IMR-90 (cell line): ENCODE measurements around the gene PPP6R1. TPM values are rescaled to one million over a fixed set of nuclear protein-coding genes. Genes with fewer than 3 reads are reported as not detected.
A peak's percentile ranks its signal among the peaks of the same experiment; 100 is the strongest.

Source experiments
- ATAC-seq: fragments of 200-7000 bp; cut with Tn5 transposase; 2 replicates; pipeline ENCODE4 v1.9.1; 2020; ENCODE audit warnings: low read depth, mild to moderate bottlenecking, moderate library complexity
- BruUV-seq: library from RNA; stranded (reverse); fragments of 400-500 nt; replicated peaks from 2 replicates; lab custom pipeline; 2021; lab: Mats Ljungman, UMichigan
- CTCF ChIA-PET: fragments of 300-600 bp; formaldehyde crosslinking; extraction: SDS; loops from one replicate; lab custom pipeline; 2021; ENCODE audit warnings: antibody characterized with exemption; lab: Yijun Ruan, JAX
- POLR2A ChIA-PET: fragments of 300-600 bp; sonication (Branson Sonifier 250); formaldehyde crosslinking; loops from one replicate; lab custom pipeline; 2022; ENCODE audit warnings: antibody characterized with exemption; ENCODE audit not compliant: unreplicated experiment; lab: Charles Lee
- DNase-seq: peaks from one replicate; pipeline ENCODE4 v3.0.0; 2013
- H2AFZ ChIP-seq: replicated peaks from 2 replicates; pipeline ENCODE3; 2013; ENCODE audit warnings: low read length, mild to moderate bottlenecking; ENCODE audit not compliant: poor library complexity
- H2AK5ac ChIP-seq: 2 replicates; pipeline ENCODE4 v1.6.1; 2013; ENCODE audit warnings: low read depth, low read length, inconsistent platforms
- H2AK9ac ChIP-seq: replicated peaks from 2 replicates; pipeline ENCODE3; 2013; ENCODE audit warnings: mild to moderate bottlenecking, low read depth, low read length, moderate library complexity; ENCODE audit not compliant: poor library complexity
- H2BK120ac ChIP-seq: 2 replicates; pipeline ENCODE4 v1.6.1; 2013; ENCODE audit warnings: low read depth, low read length, inconsistent platforms
- H2BK15ac ChIP-seq: 3 replicates; pipeline ENCODE4 v1.6.1; 2013; ENCODE audit warnings: low read depth, low read length, inconsistent platforms
- H2BK20ac ChIP-seq: 2 replicates; pipeline ENCODE4 v1.6.1; 2013; ENCODE audit warnings: low read depth, mild to moderate bottlenecking, inconsistent platforms, low read length, moderate library complexity
- H2BK5ac ChIP-seq: 2 replicates; pipeline ENCODE4 v1.6.1; 2013; ENCODE audit warnings: mild to moderate bottlenecking, low read depth, low read length, inconsistent platforms; ENCODE audit not compliant: poor library complexity, severe bottlenecking
- H3K14ac ChIP-seq: replicated peaks from 2 replicates; pipeline ENCODE4 v1.6.1; 2013; ENCODE audit warnings: low read depth, low read length, inconsistent platforms
- H3K18ac ChIP-seq: 2 replicates; pipeline ENCODE4 v1.6.1; 2013; ENCODE audit warnings: low read depth, low read length, control low read depth
- H3K23ac ChIP-seq: 2 replicates; pipeline ENCODE4 v1.6.1; 2013; ENCODE audit warnings: low read depth, low read length, inconsistent platforms
- H3K27ac ChIP-seq: 2 replicates; pipeline ENCODE4 v1.5.1; 2013; ENCODE audit warnings: mild to moderate bottlenecking, control low read depth, low read length; ENCODE audit not compliant: insufficient read depth
- H3K27me3 ChIP-seq: 2 replicates; pipeline ENCODE4 v1.6.1; 2013; ENCODE audit warnings: low read length; ENCODE audit not compliant: control insufficient read depth, insufficient read depth
- H3K36me3 ChIP-seq: 2 replicates; pipeline ENCODE4 v1.6.1; 2013; ENCODE audit warnings: low read length, mixed read lengths; ENCODE audit not compliant: control insufficient read depth, insufficient read depth
- H3K4ac ChIP-seq: 2 replicates; pipeline ENCODE4 v1.6.1; 2013; ENCODE audit warnings: low read depth, low read length, inconsistent platforms
- H3K4me1 ChIP-seq: 2 replicates; pipeline ENCODE4 v1.6.1; 2013; ENCODE audit warnings: low read length, mixed read lengths; ENCODE audit not compliant: control insufficient read depth, insufficient read depth
- H3K4me2 ChIP-seq: 2 replicates; pipeline ENCODE4 v1.6.1; 2013; ENCODE audit warnings: low read depth, mild to moderate bottlenecking, control low read depth, low read length, moderate library complexity
- H3K4me3 ChIP-seq: 2 replicates; pipeline ENCODE4 v1.5.1; 2013; ENCODE audit warnings: low read depth, mild to moderate bottlenecking, control low read depth, low read length, moderate library complexity; ENCODE audit not compliant: insufficient read depth
- H3K56ac ChIP-seq: 2 replicates; pipeline ENCODE4 v1.6.1; 2013; ENCODE audit warnings: low read length, inconsistent platforms; ENCODE audit not compliant: insufficient read depth; ENCODE audit errors: extremely low read depth
- H3K79me1 ChIP-seq, 2 experiments: 2 replicates each; pipeline ENCODE4 v1.6.1; 2013; ENCODE audit warnings: low read length in 2 of 2, inconsistent platforms in 1 of 2, low read depth in 1 of 2
- H3K9ac ChIP-seq: 2 replicates; pipeline ENCODE4 v1.6.1; 2013; ENCODE audit warnings: low read depth, low read length, control low read depth
- H3K9me1 ChIP-seq: 2 replicates; pipeline ENCODE4 v1.6.1; 2013; ENCODE audit warnings: low read length, inconsistent platforms; ENCODE audit not compliant: insufficient read depth
- H3K9me3 ChIP-seq: 2 replicates; pipeline ENCODE4 v1.6.1; 2013; ENCODE audit warnings: low read length; ENCODE audit not compliant: control insufficient read depth, insufficient read depth
- H4K20me1 ChIP-seq: 2 replicates; pipeline ENCODE4 v1.6.1; 2013; ENCODE audit warnings: low read length, inconsistent platforms; ENCODE audit not compliant: insufficient read depth
- H4K5ac ChIP-seq: 2 replicates; pipeline ENCODE4 v1.6.1; 2013; ENCODE audit warnings: mild to moderate bottlenecking, low read depth, low read length, control low read depth
- H4K8ac ChIP-seq, 2 experiments: 2 replicates each; pipeline ENCODE4 v1.6.1; 2013; ENCODE audit warnings: low read depth in 2 of 2, low read length in 2 of 2, control low read depth in 1 of 2, inconsistent platforms in 1 of 2
- H4K91ac ChIP-seq: 2 replicates; pipeline ENCODE4 v1.6.1; 2013; ENCODE audit warnings: low read depth, low read length, inconsistent platforms; ENCODE audit not compliant: insufficient read depth
- BHLHE40 ChIP-seq: fragments of 150-350 bp; IDR thresholded peaks from 2 replicates; pipeline ENCODE4 v1.6.1; 2016; ENCODE audit warnings: mild to moderate bottlenecking, low read depth, low read length
- CEBPB ChIP-seq: IDR thresholded peaks from 2 replicates; pipeline ENCODE4 v1.6.1; 2012; ENCODE audit warnings: low read depth, low read length, improper control_type of control experiment
- FOS ChIP-seq: fragments of 150-350 bp; IDR thresholded peaks from 2 replicates; pipeline ENCODE4 v1.6.1; 2016; ENCODE audit warnings: low read depth, low read length
- MXI1 ChIP-seq: IDR thresholded peaks from 2 replicates; pipeline ENCODE4 v1.6.1; 2012; ENCODE audit warnings: low read depth, mild to moderate bottlenecking, low read length, moderate library complexity, borderline replicate concordance
- NFE2L2 ChIP-seq: fragments of 150-350 bp; IDR thresholded peaks from 2 replicates; pipeline ENCODE4 v1.6.1; 2016; ENCODE audit warnings: low read depth, mild to moderate bottlenecking, low read length
- RAD21 ChIP-seq: IDR thresholded peaks from 2 replicates; pipeline ENCODE4 v1.6.1; 2012; ENCODE audit warnings: low read length, improper control_type of control experiment
- RCOR1 ChIP-seq: IDR thresholded peaks from 2 replicates; pipeline ENCODE4 v1.6.1; 2012; ENCODE audit warnings: mild to moderate bottlenecking, low read length, improper control_type of control experiment; ENCODE audit not compliant: insufficient replicate concordance
- RFX5 ChIP-seq: IDR thresholded peaks from 2 replicates; pipeline ENCODE4 v1.8.0; 2012; ENCODE audit warnings: low read depth, mild to moderate bottlenecking, low read length, moderate library complexity
- WGBS, 2 experiments: methylation state at CpG; one replicate each; pipeline versions ENCODE4 v1.1.5 to v1.1.7; 2013; ENCODE audit warnings: missing lambda C conversion rate in 2 of 2; ENCODE audit not compliant: insufficient read length in 1 of 2; ENCODE audit errors: extremely low coverage in 2 of 2; 5-methylcytosine and 5-hydroxymethylcytosine counted together
- dilution Hi-C: fragments of 300-500 bp; cut with HindIII; formaldehyde crosslinking; loops from one replicate; pipeline ENCODE4 v1.14.3; 2018; ENCODE audit warnings: low sequenced_read_pairs; ENCODE audit not compliant: unreplicated experiment
- in situ Hi-C: fragments of 300-500 bp; cut with MboI; formaldehyde crosslinking; loops from 3 replicates; pipeline ENCODE4 v1.14.3; 2019; ENCODE audit warnings: low sequenced_read_pairs, inconsistent platforms, mixed read lengths
- intact Hi-C: fragments of 100-400 bp; cut with micrococcal nuclease; formaldehyde crosslinking; loops from 2 replicates; pipeline ENCODE4 v1.10.0; 2022
- polyA plus RNA-seq, 3 experiments: library from polyadenylated mRNA; depleted of rRNA; stranded (reverse); fragments of >200 nt; gene quantifications; 2 replicates each; pipeline ENCODE4 v1.2.3, GENCODE V29; 2012; ENCODE audit warnings: low replicate concordance in 1 of 3
- total RNA-seq: library from RNA; depleted of rRNA; stranded (reverse); fragments of >200 nt; gene quantifications from 2 replicates; pipeline ENCODE4 v1.2.3, GENCODE V29; 2012
- TF ChIP-seq, protein P1 (sequence below): fragments of 150-350 bp; IDR thresholded peaks from 2 replicates; pipeline ENCODE4 v1.6.1; 2016; ENCODE audit warnings: low read depth, mild to moderate bottlenecking, low read length, moderate library complexity, borderline replicate concordance
- TF ChIP-seq, protein P2 (sequence below): fragments of 150-350 bp; IDR thresholded peaks from 2 replicates; pipeline ENCODE4 v1.6.1; 2017; ENCODE audit warnings: mild to moderate bottlenecking, antibody characterized with exemption, low read length, low read depth
- TF ChIP-seq, protein P3 (sequence below): conservative IDR thresholded peaks from 2 replicates; pipeline ENCODE4 v1.5.1; 2012; ENCODE audit warnings: mild to moderate bottlenecking, low read depth, low read length, improper control_type of control experiment

PPP6R1 gene
- total and polyA plus RNA-seq, 2 of the 4 experiments (the other 2 are of a cell fraction) = 19.9 to 50.2 TPM

DNA sequence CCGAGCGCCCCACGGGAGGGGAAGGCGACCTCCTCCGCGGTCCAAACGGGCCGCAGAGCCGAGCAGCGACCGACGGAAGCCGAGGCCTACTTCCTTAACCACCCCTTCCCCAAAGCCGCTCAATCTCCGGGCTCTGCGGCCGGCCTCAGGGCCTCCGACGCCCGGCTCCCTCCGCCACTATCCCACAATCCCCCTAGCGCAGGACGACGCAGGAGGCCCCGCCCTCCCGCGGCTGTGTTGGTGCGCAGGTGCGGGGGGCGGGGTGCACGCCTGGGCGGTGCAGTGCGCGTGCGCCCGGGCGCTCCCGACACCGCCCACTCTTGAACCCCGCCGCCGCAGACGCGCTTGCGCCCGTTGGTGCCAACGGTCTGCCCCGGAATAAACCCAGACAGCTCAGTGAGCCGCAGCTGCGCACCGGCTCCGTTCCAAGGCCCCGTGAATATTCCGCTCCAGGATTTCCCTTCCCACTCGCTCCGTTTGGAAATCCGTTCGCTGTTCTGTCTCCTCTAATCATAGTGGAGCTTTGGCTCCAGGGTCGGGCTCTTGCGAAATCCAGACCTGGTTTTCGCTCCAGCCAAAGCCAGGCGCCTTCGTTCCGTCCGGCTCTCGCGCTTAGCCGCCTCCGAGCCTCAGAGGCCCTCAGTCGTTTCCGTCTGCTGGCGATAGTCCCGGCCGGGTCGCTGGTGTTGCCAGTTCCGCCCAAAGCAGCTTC lies at the start of gene PPP6R1 (continued):
- TF ChIP-seq RCOR1 (peak; percentile 92), RFX5 (peak; percentile 73; the same call in 1 of the 2 replicates)
- TF ChIP-seq, protein P1, sequence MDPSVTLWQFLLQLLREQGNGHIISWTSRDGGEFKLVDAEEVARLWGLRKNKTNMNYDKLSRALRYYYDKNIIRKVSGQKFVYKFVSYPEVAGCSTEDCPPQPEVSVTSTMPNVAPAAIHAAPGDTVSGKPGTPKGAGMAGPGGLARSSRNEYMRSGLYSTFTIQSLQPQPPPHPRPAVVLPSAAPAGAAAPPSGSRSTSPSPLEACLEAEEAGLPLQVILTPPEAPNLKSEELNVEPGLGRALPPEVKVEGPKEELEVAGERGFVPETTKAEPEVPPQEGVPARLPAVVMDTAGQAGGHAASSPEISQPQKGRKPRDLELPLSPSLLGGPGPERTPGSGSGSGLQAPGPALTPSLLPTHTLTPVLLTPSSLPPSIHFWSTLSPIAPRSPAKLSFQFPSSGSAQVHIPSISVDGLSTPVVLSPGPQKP = no peak

DNA sequence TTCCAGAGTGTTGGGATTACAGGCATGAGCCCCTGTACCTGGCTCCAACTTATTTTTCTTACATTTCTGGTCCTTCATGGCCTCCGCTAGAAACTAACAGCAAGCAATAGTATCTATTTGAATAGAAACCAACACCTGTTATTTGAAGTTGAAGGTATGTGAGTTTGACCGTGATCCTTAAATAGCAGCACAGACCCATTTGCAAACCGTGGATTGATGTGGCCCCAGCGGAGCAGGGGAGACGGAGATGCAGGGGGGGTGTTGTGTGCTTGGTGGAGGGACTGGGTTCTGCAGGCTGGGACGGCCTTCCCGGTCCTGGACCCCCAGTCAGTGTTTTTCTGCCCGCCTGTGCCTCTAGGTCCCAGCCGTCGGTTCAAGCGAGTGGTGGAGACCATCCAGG lies 49.5 kb upstream of the PPP6R1 start:
- Histone ChIP-seq H3K4me2 (no peak overlapping the region), H2AK9ac (no peak overlapping the region), H3K4me1 (no peaks in the 10 kb centered on the region), H2BK120ac (no peak overlapping the region), H3K36me3 (peaks cover 46% of the 10 kb centered on the region), H2AK5ac (no peak overlapping the region), H3K14ac (no peak overlapping the region), H3K56ac (no peak overlapping the region), H3K4me3 (no peak overlapping the region), H4K5ac (no peak overlapping the region), H4K8ac (no peak overlapping the region), H3K9me3 (no peaks in the 10 kb centered on the region; the same call in 1 of the 2 replicates), H2BK20ac (no peak overlapping the region), H2AFZ (no peak overlapping the region), H3K27me3 (no peaks in the 10 kb centered on the region), H2BK15ac (no peak overlapping the region), H3K79me1 (no peaks in the 10 kb centered on the region), H2BK5ac (no peak overlapping the region), H3K27ac (no peak overlapping the region), H4K20me1 (no peaks in the 10 kb centered on the region), H4K91ac (no peak overlapping the region), H3K9ac (no peak overlapping the region), H3K23ac (no peak overlapping the region), H3K18ac (no peak overlapping the region), H3K4ac (no peak overlapping the region), H3K9me1 (no peaks in the 10 kb centered on the region)
- POLR2A ChIA-PET = no interaction called here
- BruUV-seq = no TSS peak
- WGBS, 2 experiments = no CpG with 5 or more reads among the region's 11 CpGs
- dilution Hi-C loops (no loop called here), in situ Hi-C loops (no loop called here), intact Hi-C loops (no loop called here)
- CTCF ChIA-PET = no interaction called here
- no peak for ATAC-seq
- no peak for DNase-seq
- TF ChIP-seq NFE2L2 = no peak
- TF ChIP-seq, protein P2, sequence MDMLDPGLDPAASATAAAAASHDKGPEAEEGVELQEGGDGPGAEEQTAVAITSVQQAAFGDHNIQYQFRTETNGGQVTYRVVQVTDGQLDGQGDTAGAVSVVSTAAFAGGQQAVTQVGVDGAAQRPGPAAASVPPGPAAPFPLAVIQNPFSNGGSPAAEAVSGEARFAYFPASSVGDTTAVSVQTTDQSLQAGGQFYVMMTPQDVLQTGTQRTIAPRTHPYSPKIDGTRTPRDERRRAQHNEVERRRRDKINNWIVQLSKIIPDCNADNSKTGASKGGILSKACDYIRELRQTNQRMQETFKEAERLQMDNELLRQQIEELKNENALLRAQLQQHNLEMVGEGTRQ = no peak
- TF ChIP-seq MXI1 = no peak
- no peak for TF ChIP-seq BHLHE40
- TF ChIP-seq CEBPB = no peak
- TF ChIP-seq, protein P3, sequence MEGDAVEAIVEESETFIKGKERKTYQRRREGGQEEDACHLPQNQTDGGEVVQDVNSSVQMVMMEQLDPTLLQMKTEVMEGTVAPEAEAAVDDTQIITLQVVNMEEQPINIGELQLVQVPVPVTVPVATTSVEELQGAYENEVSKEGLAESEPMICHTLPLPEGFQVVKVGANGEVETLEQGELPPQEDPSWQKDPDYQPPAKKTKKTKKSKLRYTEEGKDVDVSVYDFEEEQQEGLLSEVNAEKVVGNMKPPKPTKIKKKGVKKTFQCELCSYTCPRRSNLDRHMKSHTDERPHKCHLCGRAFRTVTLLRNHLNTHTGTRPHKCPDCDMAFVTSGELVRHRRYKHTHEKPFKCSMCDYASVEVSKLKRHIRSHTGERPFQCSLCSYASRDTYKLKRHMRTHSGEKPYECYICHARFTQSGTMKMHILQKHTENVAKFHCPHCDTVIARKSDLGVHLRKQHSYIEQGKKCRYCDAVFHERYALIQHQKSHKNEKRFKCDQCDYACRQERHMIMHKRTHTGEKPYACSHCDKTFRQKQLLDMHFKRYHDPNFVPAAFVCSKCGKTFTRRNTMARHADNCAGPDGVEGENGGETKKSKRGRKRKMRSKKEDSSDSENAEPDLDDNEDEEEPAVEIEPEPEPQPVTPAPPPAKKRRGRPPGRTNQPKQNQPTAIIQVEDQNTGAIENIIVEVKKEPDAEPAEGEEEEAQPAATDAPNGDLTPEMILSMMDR = no peak
- TF ChIP-seq FOS = no peak
- no peak for TF ChIP-seq RFX5
- TF ChIP-seq, protein P1 = no peak
- no peak for TF ChIP-seq RAD21
